ENCODE data around the gene TSC1.
A peak's percentile ranks its signal among the peaks of the same experiment; 100 is the strongest.
"Not testable (repeated sequence)": the region's sequence is repeated elsewhere in the genome, so short reads cannot be mapped to it uniquely, and the experiment has no call there.

Gene TSC1

GRCh38 chr9:132944294-132945185 is at the start of gene TSC1:
Gene TSC1 (minus strand): TSS chr9:132944616. CDS start chr9:132928872, 15,744 bp downstream.
- DNase-seq, result peak; percentile 84

GRCh38 chr9:132993511-132993939 is 49.1 kb upstream of the TSC1 start:
- no peak for DNase-seq

- no peak for DNase-seq
Observed at GRCh38 chr9:132991351-132992300, 47.2 kb upstream of the TSC1 start.

GRCh38 chr9:132990781-132991180 is 46.4 kb upstream of the TSC1 start:
- DNase-seq, result no peak

- not testable (repeated sequence) for DNase-seq
Observed at GRCh38 chr9:132989998-132990557, 45.7 kb upstream of the TSC1 start.

- DNase-seq, result no peak
Observed at GRCh38 chr9:132989414-132989996, 45.1 kb upstream of the TSC1 start.

GRCh38 chr9:132989014-132989310 is 44.5 kb upstream of the TSC1 start:
- no peak for DNase-seq

GRCh38 chr9:132988244-132989013 is 44.0 kb upstream of the TSC1 start:
- DNase-seq, result no peak

GRCh38 chr9:132986640-132987620 is 42.5 kb upstream of the TSC1 start:
- DNase-seq, result no peak

GRCh38 chr9:132986114-132986513 is 41.7 kb upstream of the TSC1 start:
- DNase-seq, result no peak

GRCh38 chr9:132985489-132985888 is 41.1 kb upstream of the TSC1 start:
- DNase-seq, result no peak

- DNase-seq, result no peak
Observed at GRCh38 chr9:132985071-132985350, 40.6 kb upstream of the TSC1 start.

GRCh38 chr9:132984202-132985070 is 40.0 kb upstream of the TSC1 start:
- DNase-seq, result no peak

- no peak for DNase-seq
Observed at GRCh38 chr9:132983491-132984201, 39.2 kb upstream of the TSC1 start.

- DNase-seq, result no peak
Observed at GRCh38 chr9:132982458-132982857, 38.0 kb upstream of the TSC1 start.

GRCh38 chr9:132980157-132980556 is 35.7 kb upstream of the TSC1 start:
- DNase-seq, result no peak

GRCh38 chr9:132978451-132979131 is 34.2 kb upstream of the TSC1 start, which contains the start of gene GFI1B:
Gene GFI1B (plus strand): TSS chr9:132978694. CDS start chr9:132986679, 7,985 bp downstream.
- peak; percentile 10 for DNase-seq

GRCh38 chr9:132978112-132978450 is 33.7 kb upstream of the TSC1 start:
- DNase-seq, result no peak

GRCh38 chr9:132976571-132976970 is 32.2 kb upstream of the TSC1 start:
- no peak for DNase-seq
